CD8-positive, alpha-beta memory T cell (primary cell): ENCODE measurements around the gene CCDC187. TPM values are rescaled to one million over a fixed set of nuclear protein-coding genes. Genes with fewer than 3 reads are reported as not detected.
A peak's percentile ranks its signal among the peaks of the same experiment; 100 is the strongest.

Experiments used
- CTCF ChIA-PET: fragments of 350-600 bp; sonication (Branson Sonifier 250); formaldehyde crosslinking; loops from one replicate; lab custom pipeline; 2021; ENCODE audit warnings: antibody characterized with exemption; lab: Charles Lee
- POLR2A ChIA-PET: fragments of 350-600 bp; sonication (Branson Sonifier 250); formaldehyde crosslinking; loops from one replicate; lab custom pipeline; 2021; ENCODE audit warnings: antibody characterized with exemption; lab: Charles Lee
- DNase-seq, 5 donors: peaks; one replicate each; pipeline versions ENCODE4 v3.0.0 to v3.0.0-alpha.2; 2020 to 2022; ENCODE audit warnings: mixed read lengths in 1 of 5
- H3K27ac ChIP-seq: one replicate; pipeline ENCODE4 v1.7.0; 2013; ENCODE audit warnings: low read depth, mild to moderate bottlenecking, low read length, moderate library complexity
- H3K27me3 ChIP-seq: 2 replicates; pipeline ENCODE4 v1.7.0; 2013; ENCODE audit warnings: low read length, mild to moderate bottlenecking; ENCODE audit not compliant: insufficient read depth, poor library complexity, severe bottlenecking
- H3K36me3 ChIP-seq: 2 replicates; pipeline ENCODE4 v1.7.0; 2013; ENCODE audit warnings: mild to moderate bottlenecking, low read length, moderate library complexity; ENCODE audit not compliant: insufficient read depth
- H3K4me1 ChIP-seq: 2 replicates; pipeline ENCODE4 v1.7.0; 2013; ENCODE audit warnings: mild to moderate bottlenecking, low read length, moderate library complexity; ENCODE audit not compliant: insufficient read depth
- H3K4me3 ChIP-seq: 2 replicates; pipeline ENCODE4 v1.7.0; 2013; ENCODE audit warnings: mild to moderate bottlenecking, low read length
- H3K9me3 ChIP-seq: 2 replicates; pipeline ENCODE4 v1.7.0; 2013; ENCODE audit warnings: mild to moderate bottlenecking, low read length
- H3K27ac Mint-ChIP-seq, 8 donors: one replicate each; pipeline ENCODE4 v1.8.0; 2020 to 2021; ENCODE audit warnings: mixed read lengths in 8 of 8, mild to moderate bottlenecking in 6 of 8, inconsistent platforms in 3 of 8, moderate library complexity in 3 of 8
- H3K27me3 Mint-ChIP-seq, 2 donors: one replicate each; pipeline ENCODE4 v1.8.0; 2020 to 2021; ENCODE audit warnings: mixed read lengths in 2 of 2, mild to moderate bottlenecking in 1 of 2, moderate library complexity in 1 of 2
- H3K36me3 Mint-ChIP-seq, 3 donors: one replicate each; pipeline ENCODE4 v1.8.0; 2020 to 2021; ENCODE audit warnings: mixed read lengths in 3 of 3, inconsistent platforms in 1 of 3, mild to moderate bottlenecking in 1 of 3
- H3K4me1 Mint-ChIP-seq, 3 donors: one replicate each; pipeline ENCODE4 v1.8.0; 2020 to 2021; ENCODE audit warnings: mixed read lengths in 3 of 3, inconsistent platforms in 1 of 3, mild to moderate bottlenecking in 1 of 3
- H3K4me3 Mint-ChIP-seq, 7 donors: one replicate each; pipeline ENCODE4 v1.8.0; 2020 to 2021; ENCODE audit warnings: mixed read lengths in 7 of 7, mild to moderate bottlenecking in 6 of 7, moderate library complexity in 4 of 7, inconsistent platforms in 2 of 7
- H3K9me3 Mint-ChIP-seq, 5 donors: one replicate each; pipeline ENCODE4 v1.8.0; 2020 to 2022; ENCODE audit warnings: mixed read lengths in 5 of 5, mild to moderate bottlenecking in 3 of 5, moderate library complexity in 2 of 5, inconsistent platforms in 1 of 5
- polyA plus RNA-seq: library from polyadenylated mRNA; unstranded; fragments of 300-500 nt; fragmentation: Illumina TruSeq; gene quantifications from one replicate; pipeline ENCODE4 v1.2.3, GENCODE V29; 2021
- total RNA-seq, 2 experiments: library from RNA; stranded (reverse); gene quantifications; one replicate each; pipeline ENCODE4 v1.2.3, GENCODE V29; 2021

CCDC187 gene
- total and polyA plus RNA-seq, 3 experiments from 2014 or later = not detected

- Mint-ChIP-seq H3K9me3 (no peaks in the 10 kb centered on the region), H3K4me3 (no peak overlapping the region), H3K27ac (peak overlapping the region in 1 of 8 donors; percentile 58), H3K4me1 (peaks cover 18 to 28% (median 20%) of the 10 kb centered on the region in 3 donors), H3K27me3 (peaks cover 0 to 2% of the 10 kb centered on the region in 2 donors), H3K36me3 (peaks cover 0 to 39% (median 14%) of the 10 kb centered on the region in 3 donors)
- no peaks in the 10 kb centered on the region for H3K9me3 ChIP-seq
- CTCF ChIA-PET = no interaction called here
- H3K27ac ChIP-seq = no peak overlapping the region
- no peaks in the 10 kb centered on the region for H3K27me3 ChIP-seq
- no peak overlapping the region for H3K4me3 ChIP-seq
- DNase-seq = no peak
- POLR2A ChIA-PET = no interaction called here
- peaks cover 9% of the 10 kb centered on the region for H3K36me3 ChIP-seq
- peaks cover 6% of the 10 kb centered on the region for H3K4me1 ChIP-seq
These were observed 74.5 kb downstream of the CCDC187 start for GRCh38 chr9:136229096-136230065.

- peaks cover 12 to 18% (median 16%) of the 10 kb centered on the region in 3 donors for H3K4me1 Mint-ChIP-seq
- H3K27me3 Mint-ChIP-seq = peaks cover 0 to 2% of the 10 kb centered on the region in 2 donors
- peaks cover 0 to 37% (median 15%) of the 10 kb centered on the region in 3 donors for H3K36me3 Mint-ChIP-seq
- no peak overlapping the region for H3K4me3 Mint-ChIP-seq
- H3K4me3 ChIP-seq = no peak overlapping the region
- POLR2A ChIA-PET = no interaction called here
- DNase-seq = no peak
- H3K27ac ChIP-seq = no peak overlapping the region
- peaks cover 6% of the 10 kb centered on the region for H3K4me1 ChIP-seq
- peaks cover 9% of the 10 kb centered on the region for H3K36me3 ChIP-seq
- CTCF ChIA-PET = no interaction called here
- H3K27me3 ChIP-seq = no peaks in the 10 kb centered on the region
- peak overlapping the region in 2 of 8 donors; percentile 64 to 68 for H3K27ac Mint-ChIP-seq
- no peaks in the 10 kb centered on the region for H3K9me3 ChIP-seq
- no peaks in the 10 kb centered on the region for H3K9me3 Mint-ChIP-seq
These were observed 75.6 kb downstream of the CCDC187 start for GRCh38 chr9:136228107-136228875.

GRCh38 chr9:136226680-136227407, 77.0 kb downstream of the CCDC187 start:
- no peak for DNase-seq
- peaks cover 9% of the 10 kb centered on the region for H3K36me3 ChIP-seq
- no peaks in the 10 kb centered on the region for H3K4me1 ChIP-seq
- no peak overlapping the region for H3K4me3 Mint-ChIP-seq
- POLR2A ChIA-PET = no interaction called here
- H3K9me3 Mint-ChIP-seq = no peaks in the 10 kb centered on the region
- H3K27ac Mint-ChIP-seq = peak overlapping the region in 1 of 8 donors; percentile 51
- H3K9me3 ChIP-seq = no peaks in the 10 kb centered on the region
- H3K27me3 ChIP-seq = no peaks in the 10 kb centered on the region
- no peak overlapping the region for H3K27ac ChIP-seq
- CTCF ChIA-PET = interaction anchor here (1.2 kb wide), 2 partner anchors 11 to 18 kb away, joined by 3 read pairs; partner anchors contain the start of gene QSOX2
- H3K27me3 Mint-ChIP-seq = peaks cover 0 to 2% of the 10 kb centered on the region in 2 donors
- peaks cover 0 to 46% (median 18%) of the 10 kb centered on the region in 3 donors for H3K36me3 Mint-ChIP-seq
- no peak overlapping the region for H3K4me3 ChIP-seq
- peaks cover 10 to 17% (median 12%) of the 10 kb centered on the region in 3 donors for H3K4me1 Mint-ChIP-seq

GRCh38 chr9:136225748-136226679, 77.9 kb downstream of the CCDC187 start:
- no peaks in the 10 kb centered on the region for H3K9me3 ChIP-seq
- CTCF ChIA-PET = interaction anchor here (1.2 kb wide), 3 partner anchors 10 to 19 kb away, joined by 3 read pairs; partner anchors contain the start of gene QSOX2
- peak overlapping the region; percentile 32 to 96 (median 72) for H3K27ac Mint-ChIP-seq
- H3K27me3 ChIP-seq = no peaks in the 10 kb centered on the region
- no peaks in the 10 kb centered on the region for H3K4me1 ChIP-seq
- H3K9me3 Mint-ChIP-seq = no peaks in the 10 kb centered on the region
- peak overlapping the region in 5 of 7 donors; percentile 16 to 73 (median 41) for H3K4me3 Mint-ChIP-seq
- H3K27ac ChIP-seq = peak overlapping the region; percentile 39
- POLR2A ChIA-PET = no interaction called here
- H3K4me1 Mint-ChIP-seq = peaks cover 10 to 17% (median 12%) of the 10 kb centered on the region in 3 donors
- peaks cover 0 to 50% (median 16%) of the 10 kb centered on the region in 3 donors for H3K36me3 Mint-ChIP-seq
- H3K36me3 ChIP-seq = peaks cover 9% of the 10 kb centered on the region
- H3K4me3 ChIP-seq = no peak overlapping the region
- peaks cover 0 to 2% of the 10 kb centered on the region in 2 donors for H3K27me3 Mint-ChIP-seq
- peak; percentile 35 to 72 (median 40) for DNase-seq

DNA sequence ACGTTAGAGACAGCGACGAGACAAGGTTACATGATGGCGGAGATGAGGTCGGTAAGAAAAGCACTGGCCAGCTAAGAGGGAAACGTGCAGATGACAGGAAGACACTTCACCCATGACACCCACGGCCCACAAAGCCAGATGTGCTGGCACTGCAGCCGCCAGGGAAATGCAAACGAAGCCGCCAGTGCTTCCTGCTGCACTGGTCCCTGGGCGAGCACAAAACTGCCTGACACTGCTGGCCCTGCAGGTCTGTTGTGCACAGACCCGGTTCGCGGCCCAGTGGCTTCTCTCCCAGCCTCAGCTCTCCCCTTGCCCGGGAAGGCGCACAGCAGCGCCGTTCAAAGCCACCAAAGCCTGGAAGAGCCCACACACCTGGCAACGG, 78.5 kb downstream of the CCDC187 start:
- peaks cover 0 to 2% of the 10 kb centered on the region in 2 donors for H3K27me3 Mint-ChIP-seq
- CTCF ChIA-PET = interaction anchor here (1.1 to 1.2 kb wide), 2 partner anchors 9 to 42 kb away, joined by 3 read pairs; no protein-coding TSS in a partner anchor
- Histone ChIP-seq H3K4me1 (no peaks in the 10 kb centered on the region), H3K27me3 (no peaks in the 10 kb centered on the region), H3K36me3 (peaks cover 9% of the 10 kb centered on the region), H3K27ac (peak overlapping the region; percentile 39), H3K9me3 (no peaks in the 10 kb centered on the region), H3K4me3 (no peak overlapping the region)
- H3K9me3 Mint-ChIP-seq = no peaks in the 10 kb centered on the region
- peaks cover 0 to 56% (median 14%) of the 10 kb centered on the region in 3 donors for H3K36me3 Mint-ChIP-seq
- POLR2A ChIA-PET = no interaction called here
- peaks cover 10 to 17% (median 12%) of the 10 kb centered on the region in 3 donors for H3K4me1 Mint-ChIP-seq
- H3K4me3 Mint-ChIP-seq = peak overlapping the region in 5 of 7 donors; percentile 16 to 73 (median 41)
- peak overlapping the region; percentile 10 to 96 (median 76) for H3K27ac Mint-ChIP-seq
- DNase-seq = peak in 1 of 5 donors; percentile 32

GRCh38 chr9:136223871-136224640, 79.8 kb downstream of the CCDC187 start:
- CTCF ChIA-PET = interaction anchor here (0.9 to 1.2 kb wide), 3 partner anchors 8 to 53 kb away, joined by 3 read pairs; no protein-coding TSS in a partner anchor
- H3K4me3 Mint-ChIP-seq = peak overlapping the region in 1 of 7 donors; percentile 40
- peaks cover 0 to 64% (median 14%) of the 10 kb centered on the region in 3 donors for H3K36me3 Mint-ChIP-seq
- H3K27ac ChIP-seq = no peak overlapping the region
- peaks cover 9% of the 10 kb centered on the region for H3K36me3 ChIP-seq
- peak overlapping the region in 5 of 8 donors; percentile 21 to 66 (median 39) for H3K27ac Mint-ChIP-seq
- H3K4me1 ChIP-seq = no peaks in the 10 kb centered on the region
- peaks cover 13 to 17% (median 15%) of the 10 kb centered on the region in 3 donors for H3K4me1 Mint-ChIP-seq
- DNase-seq = no peak
- H3K27me3 ChIP-seq = no peaks in the 10 kb centered on the region
- H3K9me3 Mint-ChIP-seq = no peaks in the 10 kb centered on the region
- no peaks in the 10 kb centered on the region for H3K27me3 Mint-ChIP-seq
- H3K9me3 ChIP-seq = no peaks in the 10 kb centered on the region
- H3K4me3 ChIP-seq = no peak overlapping the region
- POLR2A ChIA-PET = no interaction called here
